Panc1 (cell line): ENCODE measurements around the gene OR1J2. TPM values are rescaled to one million over a fixed set of nuclear protein-coding genes. Genes with fewer than 3 reads are reported as not detected.

Experiments
- ATAC-seq: fragments of 200-7000 bp; cut with Tn5 transposase; 2 replicates; pipeline ENCODE4 v1.9.1; 2020; ENCODE audit warnings: mild to moderate bottlenecking, moderate library complexity
- BruUV-seq: library from RNA; stranded (reverse); fragments of 400-500 nt; replicated peaks from 2 replicates; lab custom pipeline; 2021; lab: Mats Ljungman, UMichigan
- CTCF ChIA-PET: fragments of 300-600 bp; sonication (Branson Sonifier 250); formaldehyde crosslinking; loops from one replicate; lab custom pipeline; 2022; ENCODE audit warnings: antibody characterized with exemption; lab: Charles Lee
- POLR2A ChIA-PET: fragments of 300-600 bp; sonication (Branson Sonifier 250); formaldehyde crosslinking; loops from one replicate; lab custom pipeline; 2022; ENCODE audit warnings: antibody characterized with exemption; lab: Charles Lee
- DNase-seq: peaks from one replicate; pipeline ENCODE4 v3.0.0-alpha.2; 2010; ENCODE audit warnings: low read depth, low spot score
- H3K27ac ChIP-seq: 2 replicates; pipeline ENCODE4 v1.5.1; 2011; ENCODE audit warnings: mild to moderate bottlenecking, low read length, inconsistent platforms
- H3K27me3 ChIP-seq: fragments of 200-500 bp; sonication (Bioruptor generic); 2 replicates; pipeline ENCODE4 v1.6.0; 2014; ENCODE audit warnings: low read length, inconsistent platforms; ENCODE audit not compliant: control insufficient read depth, insufficient read depth
- H3K36me3 ChIP-seq: fragments of 200-500 bp; sonication (Bioruptor generic); 2 replicates; pipeline ENCODE4 v1.5.1; 2014; ENCODE audit warnings: inconsistent platforms, mild to moderate bottlenecking, low read length, moderate library complexity; ENCODE audit not compliant: control insufficient read depth, insufficient read depth
- H3K4me1 ChIP-seq: 2 replicates; pipeline ENCODE4 v1.5.1; 2011; ENCODE audit warnings: inconsistent platforms, mild to moderate bottlenecking, low read length, moderate library complexity; ENCODE audit not compliant: control insufficient read depth, insufficient read depth
- H3K4me3 ChIP-seq, 2 experiments: 2 replicates each; pipeline ENCODE4 v1.5.1; 2011 to 2012; ENCODE audit warnings: low read depth in 2 of 2, low read length in 2 of 2, mild to moderate bottlenecking in 2 of 2, inconsistent platforms in 1 of 2, moderate library complexity in 1 of 2
- H3K9me3 ChIP-seq: fragments of 200-500 bp; sonication (Bioruptor generic); 2 replicates; pipeline ENCODE4 v1.5.1; 2014; ENCODE audit warnings: low read depth, mild to moderate bottlenecking, inconsistent platforms, low read length, moderate library complexity; ENCODE audit not compliant: control insufficient read depth, insufficient read depth
- POLR2AphosphoS5 ChIP-seq: IDR thresholded peaks from 2 replicates; pipeline ENCODE4 v1.6.1; 2012; ENCODE audit warnings: mild to moderate bottlenecking, low read depth, low read length, moderate library complexity
- REST ChIP-seq, 2 experiments: IDR thresholded peaks; 2 replicates each; pipeline ENCODE4 v1.6.1; 2011 to 2012; ENCODE audit warnings: low read depth in 2 of 2, control low read depth in 1 of 2, low read length in 1 of 2, mild to moderate bottlenecking in 1 of 2, moderate library complexity in 1 of 2; ENCODE audit not compliant: insufficient read depth in 1 of 2
- SIN3A ChIP-seq: IDR thresholded peaks from 2 replicates; pipeline ENCODE4 v1.6.1; 2012; ENCODE audit warnings: low read depth, mild to moderate bottlenecking, low read length, moderate library complexity, borderline replicate concordance; ENCODE audit not compliant: insufficient read depth
- in situ Hi-C: cut with HindIII; loops from 2 replicates; pipeline ENCODE4 v1.10.0; 2016; ENCODE audit warnings: low sequenced_read_pairs, low pct_unique_long_range_greater_than_20kb
- intact Hi-C: fragments of 100-400 bp; cut with micrococcal nuclease; formaldehyde crosslinking; loops from one replicate; pipeline ENCODE4 v1.10.0; 2022; ENCODE audit not compliant: unreplicated experiment
- total RNA-seq: library from RNA; stranded (reverse); gene quantifications from one replicate; pipeline ENCODE4 v1.2.1, GENCODE V29; 2021; ENCODE audit not compliant: unreplicated experiment
- TF ChIP-seq, protein P1 (sequence below): fragments of 450-650 bp; IDR thresholded peaks from 2 replicates; pipeline ENCODE4 v1.5.1; 2017; ENCODE audit warnings: mild to moderate bottlenecking

The OR1J2 gene
- total RNA-seq, 1 experiment from 2014 or later, result not detected

- intact Hi-C loops (no loop called here), in situ Hi-C loops (no loop called here)
- CTCF ChIA-PET, result interaction anchor here (0.6 to 1.5 kb wide), 3 partner anchors 10 to 425 kb away, joined by 4 to 7 read pairs (median 5); no protein-coding TSS in a partner anchor
- TF ChIP-seq SIN3A (no peak), POLR2AphosphoS5 (no peak), REST (IDR thresholded peaks at IDR 0.05; ENCODE audit: insufficient read depth in 1 of 2, low read depth in 2 of 2, low read length in 1 of 2) (no peak)
- TF ChIP-seq, protein P1, sequence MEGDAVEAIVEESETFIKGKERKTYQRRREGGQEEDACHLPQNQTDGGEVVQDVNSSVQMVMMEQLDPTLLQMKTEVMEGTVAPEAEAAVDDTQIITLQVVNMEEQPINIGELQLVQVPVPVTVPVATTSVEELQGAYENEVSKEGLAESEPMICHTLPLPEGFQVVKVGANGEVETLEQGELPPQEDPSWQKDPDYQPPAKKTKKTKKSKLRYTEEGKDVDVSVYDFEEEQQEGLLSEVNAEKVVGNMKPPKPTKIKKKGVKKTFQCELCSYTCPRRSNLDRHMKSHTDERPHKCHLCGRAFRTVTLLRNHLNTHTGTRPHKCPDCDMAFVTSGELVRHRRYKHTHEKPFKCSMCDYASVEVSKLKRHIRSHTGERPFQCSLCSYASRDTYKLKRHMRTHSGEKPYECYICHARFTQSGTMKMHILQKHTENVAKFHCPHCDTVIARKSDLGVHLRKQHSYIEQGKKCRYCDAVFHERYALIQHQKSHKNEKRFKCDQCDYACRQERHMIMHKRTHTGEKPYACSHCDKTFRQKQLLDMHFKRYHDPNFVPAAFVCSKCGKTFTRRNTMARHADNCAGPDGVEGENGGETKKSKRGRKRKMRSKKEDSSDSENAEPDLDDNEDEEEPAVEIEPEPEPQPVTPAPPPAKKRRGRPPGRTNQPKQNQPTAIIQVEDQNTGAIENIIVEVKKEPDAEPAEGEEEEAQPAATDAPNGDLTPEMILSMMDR, result peak; percentile 69
- Histone ChIP-seq H3K4me1 (no peaks in the 10 kb centered on the region), H3K9me3 (no peaks in the 10 kb centered on the region), H3K27me3 (no peaks in the 10 kb centered on the region; the same call in 1 of the 2 replicates), H3K4me3 (peak overlapping the region; percentile 40 to 65), H3K36me3 (no peaks in the 10 kb centered on the region), H3K27ac (no peak overlapping the region; the same call in 1 of the 2 replicates)
- POLR2A ChIA-PET, result no interaction called here
- no TSS peak for BruUV-seq
- DNase-seq (no peak), ATAC-seq (peak; percentile 63)
Measured at GRCh38 chr9:122463828-122464632, 46.6 kb upstream of the OR1J2 start.

- Histone ChIP-seq H3K4me1 (no peaks in the 10 kb centered on the region), H3K36me3 (no peaks in the 10 kb centered on the region), H3K27me3 (no peaks in the 10 kb centered on the region; the same call in 1 of the 2 replicates), H3K4me3 (peak overlapping the region; percentile 40 to 65), H3K9me3 (no peaks in the 10 kb centered on the region), H3K27ac (no peak overlapping the region; the same call in 1 of the 2 replicates)
- in situ Hi-C loops (no loop called here), intact Hi-C loops (loop anchor here (1.0 kb wide), 1 partner anchor 345 kb away; no protein-coding TSS in a partner anchor)
- POLR2A ChIA-PET, result no interaction called here
- TF ChIP-seq, protein P1, result peak; percentile 80
- TF ChIP-seq REST (IDR thresholded peaks at IDR 0.05; ENCODE audit: insufficient read depth in 1 of 2, low read depth in 2 of 2, low read length in 1 of 2) (no peak), POLR2AphosphoS5 (no peak)
- DNase-seq (no peak), ATAC-seq (peak; percentile 90)
- CTCF ChIA-PET, result interaction anchor here (1.5 kb wide), 1 partner anchor 11 kb away, joined by 5 read pairs; no protein-coding TSS in a partner anchor
- BruUV-seq, result no TSS peak
Measured at GRCh38 chr9:122464633-122465567, 45.7 kb upstream of the OR1J2 start.
